ENCODE data around the gene PDCD1. TPM values are rescaled to one million over a fixed set of nuclear protein-coding genes. Genes with fewer than 3 reads are reported as not detected.
A peak's percentile ranks its signal among the peaks of the same experiment; 100 is the strongest.
"Not testable (repeated sequence)": the region's sequence is repeated elsewhere in the genome, so short reads cannot be mapped to it uniquely, and the experiment has no call there.

Gene PDCD1
- total RNA-seq: 79.6 and 83.3 TPM in 2 replicates

GRCh38 chr2:241858206-241859016, at the start of gene PDCD1:
Gene PDCD1 (minus strand): TSS chr2:241858894. CDS start chr2:241858838, 56 bp downstream.
- peaks cover 46% of the 10 kb centered on the region for H3K4me1 Mint-ChIP-seq
- DNase-seq: peak; percentile 89
- H3K27me3 Mint-ChIP-seq: no peaks in the 10 kb centered on the region
- H3K4me3 Mint-ChIP-seq: peak within 1 kb of the TSS; percentile 89
- H3K9me3 Mint-ChIP-seq: peaks cover 4% of the 10 kb centered on the region
- intact Hi-C loops (cut with micrococcal nuclease): loop anchor here (1.0 to 2.0 kb wide), 2 partner anchors 14 to 22 kb away; no protein-coding TSS in a partner anchor
- peak within 1 kb of the TSS; percentile 91 for H3K27ac Mint-ChIP-seq
- peaks cover 13% of the 10 kb centered on the region for H3K36me3 Mint-ChIP-seq (ENCODE audit: low read depth)

GRCh38 chr2:241907831-241908230, 49.1 kb upstream of the PDCD1 start:
- intact Hi-C loops (cut with micrococcal nuclease); H3K36me3 Mint-ChIP-seq (ENCODE audit: low read depth): not testable (repeated sequence)

GRCh38 chr2:241906826-241907570, 48.3 kb upstream of the PDCD1 start:
- H3K4me1 Mint-ChIP-seq: peaks cover 2% of the 10 kb centered on the region
- DNase-seq: no peak
- no peak overlapping the region for H3K27ac Mint-ChIP-seq
- no peaks in the 10 kb centered on the region for H3K36me3 Mint-ChIP-seq (ENCODE audit: low read depth)
- H3K9me3 Mint-ChIP-seq: no peaks in the 10 kb centered on the region
- H3K4me3 Mint-ChIP-seq: no peak overlapping the region
- no peaks in the 10 kb centered on the region for H3K27me3 Mint-ChIP-seq
- intact Hi-C loops (cut with micrococcal nuclease): no loop called here

More at GRCh38 chr2:241907831-241908230, 49.1 kb upstream of the PDCD1 start:
- not testable (repeated sequence) for H3K27me3 Mint-ChIP-seq, H3K4me1 Mint-ChIP-seq, H3K27ac Mint-ChIP-seq, H3K9me3 Mint-ChIP-seq, H3K4me3 Mint-ChIP-seq, DNase-seq

GRCh38 chr2:241906378-241906770, 47.7 kb upstream of the PDCD1 start:
- H3K4me3 Mint-ChIP-seq; DNase-seq; H3K4me1 Mint-ChIP-seq; H3K27me3 Mint-ChIP-seq; intact Hi-C loops (cut with micrococcal nuclease); H3K27ac Mint-ChIP-seq; H3K36me3 Mint-ChIP-seq (ENCODE audit: low read depth); H3K9me3 Mint-ChIP-seq: not testable (repeated sequence)

- intact Hi-C loops (cut with micrococcal nuclease): no loop called here
- H3K9me3 Mint-ChIP-seq: no peaks in the 10 kb centered on the region
- H3K36me3 Mint-ChIP-seq (ENCODE audit: low read depth): no peaks in the 10 kb centered on the region
- H3K4me3 Mint-ChIP-seq: no peak overlapping the region
- H3K4me1 Mint-ChIP-seq: no peaks in the 10 kb centered on the region
- no peak overlapping the region for H3K27ac Mint-ChIP-seq
- H3K27me3 Mint-ChIP-seq: no peaks in the 10 kb centered on the region
- DNase-seq: no peak
Measured at GRCh38 chr2:241905716-241906377, 47.2 kb upstream of the PDCD1 start.

GRCh38 chr2:241904791-241905710, 46.4 kb upstream of the PDCD1 start:
- Mint-ChIP-seq H3K27me3 (no peaks in the 10 kb centered on the region), H3K27ac (no peak overlapping the region), H3K4me3 (no peak overlapping the region), H3K4me1 (no peaks in the 10 kb centered on the region), H3K36me3 (ENCODE audit: low read depth) (no peaks in the 10 kb centered on the region), H3K9me3 (no peaks in the 10 kb centered on the region)
- DNase-seq: no peak
- intact Hi-C loops (cut with micrococcal nuclease): no loop called here

- Mint-ChIP-seq H3K27ac (no peak overlapping the region), H3K36me3 (ENCODE audit: low read depth) (no peaks in the 10 kb centered on the region), H3K4me3 (no peak overlapping the region), H3K27me3 (no peaks in the 10 kb centered on the region), H3K9me3 (no peaks in the 10 kb centered on the region), H3K4me1 (no peaks in the 10 kb centered on the region)
- no peak for DNase-seq
- intact Hi-C loops (cut with micrococcal nuclease): no loop called here
Measured at GRCh38 chr2:241904011-241904718, 45.5 kb upstream of the PDCD1 start.

- intact Hi-C loops (cut with micrococcal nuclease): no loop called here
- Mint-ChIP-seq H3K27me3 (no peaks in the 10 kb centered on the region), H3K27ac (no peak overlapping the region), H3K4me1 (no peaks in the 10 kb centered on the region), H3K36me3 (ENCODE audit: low read depth) (no peaks in the 10 kb centered on the region), H3K9me3 (no peaks in the 10 kb centered on the region), H3K4me3 (no peak overlapping the region)
- DNase-seq: no peak
Measured at GRCh38 chr2:241903121-241904010, 44.7 kb upstream of the PDCD1 start.

- peaks cover 1% of the 10 kb centered on the region for H3K4me1 Mint-ChIP-seq
- intact Hi-C loops (cut with micrococcal nuclease): no loop called here
- H3K4me3 Mint-ChIP-seq: no peak overlapping the region
- no peak overlapping the region for H3K27ac Mint-ChIP-seq
- H3K36me3 Mint-ChIP-seq (ENCODE audit: low read depth): peaks cover under 1% of the 10 kb centered on the region
- no peaks in the 10 kb centered on the region for H3K9me3 Mint-ChIP-seq
- no peak for DNase-seq
- no peaks in the 10 kb centered on the region for H3K27me3 Mint-ChIP-seq
Measured at GRCh38 chr2:241902357-241902991, 43.8 kb upstream of the PDCD1 start.

- Mint-ChIP-seq H3K4me3 (no peak overlapping the region), H3K9me3 (no peaks in the 10 kb centered on the region), H3K27me3 (no peaks in the 10 kb centered on the region), H3K36me3 (ENCODE audit: low read depth) (peaks cover 5% of the 10 kb centered on the region), H3K27ac (no peak overlapping the region), H3K4me1 (peaks cover 8% of the 10 kb centered on the region)
- no peak for DNase-seq
- intact Hi-C loops (cut with micrococcal nuclease): no loop called here
Measured at GRCh38 chr2:241901500-241902351, 43.0 kb upstream of the PDCD1 start.

GRCh38 chr2:241901018-241901380, 42.3 kb upstream of the PDCD1 start:
- Mint-ChIP-seq H3K36me3 (ENCODE audit: low read depth) (peaks cover 8% of the 10 kb centered on the region), H3K4me3 (no peak overlapping the region), H3K27me3 (peaks cover 2% of the 10 kb centered on the region), H3K27ac (no peak overlapping the region), H3K4me1 (peaks cover 11% of the 10 kb centered on the region), H3K9me3 (peaks cover 3% of the 10 kb centered on the region)
- DNase-seq: no peak
- intact Hi-C loops (cut with micrococcal nuclease): no loop called here

All from activated CD4-positive, alpha-beta T cell treated with anti-CD3 and anti-CD28 coated beads, Interleukin-2, amount 10 ng/mL, durations not matched to agents 24 days and 14 days (primary cell).